ENCODE results near the gene C3orf18.

C3orf18 gene

GRCh38 chr3:50582083-50582482 is 14.5 kb upstream of the C3orf18 start:
- H3K4me3 ChIP-seq (replicated peaks; ENCODE audit: insufficient read depth, low read length) = no peak overlapping the region
- no peak overlapping the region for H3K27ac ChIP-seq (replicated peaks)
- TF ChIP-seq CTCF (IDR thresholded peaks at IDR 0.05; ENCODE audit: insufficient read depth, low read length) = no peak
- no peak for TF ChIP-seq POLR2AphosphoS5 (IDR thresholded peaks at IDR 0.05; ENCODE audit: low read depth)
- TF ChIP-seq REST (IDR thresholded peaks at IDR 0.05; ENCODE audit: insufficient replicate concordance, low read depth) = no peak
- no peak for TF ChIP-seq SPI1 (IDR thresholded peaks at IDR 0.05; ENCODE audit: borderline replicate concordance, low read depth)
- no peak for TF ChIP-seq GABPA (IDR thresholded peaks at IDR 0.05; ENCODE audit: low read depth)
- no peaks in the 10 kb centered on the region for H3K27me3 ChIP-seq (ENCODE audit: insufficient read depth, poor library complexity, severe bottlenecking)
- DNase-seq (ENCODE audit: low read depth in 1 of 2, low spot score in 1 of 2) = no peak

DNA sequence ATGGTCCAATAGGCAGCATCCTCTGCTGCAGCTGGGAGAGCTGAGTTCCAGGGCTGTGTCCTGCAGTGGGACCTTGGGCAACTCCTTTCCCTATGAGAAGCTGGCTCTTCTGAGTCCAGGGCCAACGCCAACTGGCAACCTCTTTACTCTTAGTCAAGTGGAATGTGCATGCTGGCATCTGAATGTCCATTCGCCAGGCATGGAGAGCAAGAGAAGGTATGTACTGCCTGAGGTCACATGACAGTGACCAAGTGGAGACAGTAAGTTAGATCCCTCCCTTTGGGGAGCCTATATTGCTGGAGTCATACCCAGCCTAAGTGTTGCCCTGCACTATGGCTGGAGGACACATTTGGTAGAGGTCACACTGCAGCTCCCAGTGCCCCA is 13.9 kb upstream of the C3orf18 start:
- Histone ChIP-seq H3K27ac (replicated peaks) (no peak overlapping the region), H3K27me3 (ENCODE audit: insufficient read depth, poor library complexity, severe bottlenecking) (no peaks in the 10 kb centered on the region), H3K4me3 (replicated peaks; ENCODE audit: insufficient read depth, low read length) (no peak overlapping the region)
- no peak for DNase-seq (ENCODE audit: low read depth in 1 of 2, low spot score in 1 of 2)
- TF ChIP-seq REST (IDR thresholded peaks at IDR 0.05; ENCODE audit: insufficient replicate concordance, low read depth) (no peak), SPI1 (IDR thresholded peaks at IDR 0.05; ENCODE audit: borderline replicate concordance, low read depth) (no peak), POLR2AphosphoS5 (IDR thresholded peaks at IDR 0.05; ENCODE audit: low read depth) (no peak), CTCF (IDR thresholded peaks at IDR 0.05; ENCODE audit: insufficient read depth, low read length) (no peak), GABPA (IDR thresholded peaks at IDR 0.05; ENCODE audit: low read depth) (no peak)

GRCh38 chr3:50580683-50581458 is 13.3 kb upstream of the C3orf18 start:
- no peak overlapping the region for H3K27ac ChIP-seq (replicated peaks)
- H3K4me3 ChIP-seq (replicated peaks; ENCODE audit: insufficient read depth, low read length) = no peak overlapping the region
- TF ChIP-seq GABPA (IDR thresholded peaks at IDR 0.05; ENCODE audit: low read depth) = no peak
- TF ChIP-seq SPI1 (IDR thresholded peaks at IDR 0.05; ENCODE audit: borderline replicate concordance, low read depth) = no peak
- TF ChIP-seq REST (IDR thresholded peaks at IDR 0.05; ENCODE audit: insufficient replicate concordance, low read depth) = no peak
- TF ChIP-seq POLR2AphosphoS5 (IDR thresholded peaks at IDR 0.05; ENCODE audit: low read depth) = no peak
- TF ChIP-seq CTCF (IDR thresholded peaks at IDR 0.05; ENCODE audit: insufficient read depth, low read length) = no peak

More at GRCh38 chr3:50580683-50581458, 13.3 kb upstream of the C3orf18 start:
- no peaks in the 10 kb centered on the region for H3K27me3 ChIP-seq (ENCODE audit: insufficient read depth, poor library complexity, severe bottlenecking)
- DNase-seq (ENCODE audit: low read depth in 1 of 2, low spot score in 1 of 2) = no peak

All from HL-60 (cell line).